Uterus (tissue), 2 donors: Measurements from ENCODE around the gene JUP.

Experiments
- CTCF ChIP-seq, 4 experiments: fragments of 200-600 bp in 2 of 4; fragments of 450-650 bp in 2 of 4; sonication (generic) in 2 of 4; IDR thresholded peaks; one replicate each; pipeline ENCODE4 v1.5.1; 2016 to 2019; ENCODE audit warnings: antibody characterized with exemption in 4 of 4, mild to moderate bottlenecking in 2 of 4, moderate library complexity in 1 of 4
- POLR2A ChIP-seq, 2 donors: fragments of 450-650 bp; IDR thresholded peaks; one replicate each; pipeline ENCODE4 v1.6.1; 2016; ENCODE audit warnings: antibody characterized with exemption in 2 of 2, mild to moderate bottlenecking in 1 of 2, moderate library complexity in 1 of 2

GRCh38 chr17:41823141-41823524, 36.6 kb upstream of the JUP start:
- TF ChIP-seq CTCF (IDR thresholded peaks at IDR 0.05) = no peak
- TF ChIP-seq POLR2A (IDR thresholded peaks at IDR 0.05) = no peak
